Activated gamma-delta T cell (primary cell): ENCODE measurements around the gene INPP5B.
"Not testable (repeated sequence)": the region's sequence is repeated elsewhere in the genome, so short reads cannot be mapped to it uniquely, and the experiment has no call there.

Experiments used
- DNase-seq: peaks from one replicate; lab custom pipeline; 2025; lab: John Stamatoyannopoulos, UW

The INPP5B gene

GRCh38 chr1:37914719-37915475 is 32.0 kb downstream of the INPP5B start:
- no peak for DNase-seq

GRCh38 chr1:37911478-37911877 is 35.4 kb downstream of the INPP5B start:
- DNase-seq, result not testable (repeated sequence)

- DNase-seq, result not testable (repeated sequence)
Observed at GRCh38 chr1:37910886-37911285, 36.0 kb downstream of the INPP5B start.

DNA sequence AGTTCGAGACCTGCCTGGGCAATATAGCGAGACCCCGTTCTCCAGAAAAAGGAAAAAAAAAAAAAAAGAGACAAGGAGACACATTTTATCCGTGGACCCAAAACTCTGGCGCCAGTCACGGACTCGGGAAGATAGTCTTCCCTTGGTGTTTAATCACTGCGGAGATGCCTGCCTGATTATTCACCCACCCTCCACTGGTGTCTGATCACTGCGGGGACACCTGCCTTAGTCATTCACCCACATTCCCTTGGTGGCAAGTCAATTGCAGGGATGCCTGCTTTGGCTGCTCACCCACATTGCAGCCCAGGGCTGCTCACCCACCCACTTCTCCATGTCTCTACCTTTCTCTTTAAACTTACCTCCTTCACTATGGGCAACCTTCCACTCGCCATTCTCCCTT is 38.3 kb downstream of the INPP5B start:
- not testable (repeated sequence) for DNase-seq

DNA sequence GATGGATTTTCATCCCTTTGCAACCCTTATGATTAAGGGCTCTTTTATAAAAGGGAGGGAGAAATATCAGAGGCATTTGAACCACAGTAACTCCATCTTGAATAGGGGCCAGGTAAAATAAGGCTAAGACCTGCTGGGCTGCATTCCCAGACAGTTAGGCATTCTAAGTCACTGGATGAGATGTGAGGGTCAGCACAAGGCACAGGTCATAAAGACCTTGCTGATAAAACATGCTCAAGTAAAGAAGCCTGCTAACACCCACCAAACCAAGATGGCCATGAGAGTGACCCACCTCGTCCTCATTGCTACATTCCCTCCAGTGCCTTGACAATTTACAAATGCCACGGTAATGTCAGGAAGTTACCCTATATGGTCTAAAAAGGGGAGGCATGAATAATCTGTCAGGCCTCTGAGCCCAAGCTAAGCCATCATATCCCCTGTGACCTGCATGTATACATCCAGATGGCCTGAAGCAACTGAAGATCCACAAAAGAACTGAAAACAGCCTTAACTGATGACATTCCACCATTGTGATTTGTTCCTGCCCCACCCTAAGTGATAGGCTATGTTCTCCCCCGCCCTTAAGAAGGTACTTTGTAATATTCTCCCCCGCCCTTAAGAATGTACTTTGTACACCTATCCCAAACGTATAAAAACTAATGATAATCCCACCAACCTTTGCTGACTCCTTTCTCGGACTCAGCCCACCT is 39.3 kb downstream of the INPP5B start:
- DNase-seq, result not testable (repeated sequence)

DNA sequence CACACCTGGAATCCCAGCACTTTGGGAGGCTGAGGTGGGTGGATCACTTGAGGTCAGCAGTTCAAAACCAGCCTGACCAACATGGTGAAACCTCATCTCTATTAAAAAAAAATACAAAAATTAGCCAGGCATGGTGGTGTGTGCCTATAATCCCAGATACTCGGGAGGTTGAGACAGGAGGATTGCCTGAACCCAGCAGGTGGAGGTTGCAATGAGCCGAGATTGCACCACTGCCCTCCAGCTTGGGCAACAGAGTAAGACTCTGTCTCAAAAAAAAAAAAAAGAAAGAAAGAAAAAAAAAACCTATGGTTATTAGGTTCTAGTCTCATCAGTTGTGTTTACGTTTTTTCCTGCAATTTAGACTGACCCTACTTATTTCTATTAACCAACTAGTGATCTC is 40.3 kb downstream of the INPP5B start:
- not testable (repeated sequence) for DNase-seq

DNA sequence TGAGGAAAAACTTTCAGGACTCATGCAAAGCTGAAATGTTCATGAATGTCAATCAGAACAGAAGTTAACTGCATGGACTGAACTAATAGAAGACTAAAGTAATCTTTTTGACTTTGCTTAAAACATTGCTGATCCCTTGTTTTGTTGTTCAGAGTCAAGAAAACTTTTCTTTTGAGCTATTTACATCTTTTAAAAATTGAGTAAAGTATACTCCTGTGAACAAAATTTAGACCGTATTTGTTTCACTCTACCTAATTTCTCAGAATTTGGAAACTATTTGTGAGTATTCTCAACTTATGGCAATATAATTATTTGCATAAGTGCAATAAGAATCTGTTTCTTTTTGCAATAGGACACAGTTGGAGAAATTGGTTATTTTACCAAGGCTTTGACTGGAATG is 41.1 kb downstream of the INPP5B start:
- no peak for DNase-seq

- not testable (repeated sequence) for DNase-seq
Observed at GRCh38 chr1:37903921-37904320, 42.9 kb downstream of the INPP5B start.

DNA sequence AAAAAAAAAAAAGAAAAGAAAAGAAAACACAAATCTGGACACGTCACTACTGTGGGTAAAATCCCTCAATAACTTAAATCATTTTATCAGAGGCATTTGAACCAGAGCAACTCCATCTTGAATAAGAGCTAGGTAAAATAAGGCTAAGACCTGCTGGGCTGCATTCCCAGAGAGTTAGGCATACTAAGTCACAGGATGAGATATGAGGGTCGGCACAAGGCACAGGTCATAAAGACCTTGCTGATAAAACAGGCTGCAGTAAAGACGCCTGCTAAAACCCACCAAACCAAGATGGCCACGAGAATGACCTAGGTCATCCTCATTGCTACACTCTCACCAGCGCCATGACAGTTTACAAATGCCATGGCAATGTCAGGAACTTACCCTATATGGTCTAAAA is 43.9 kb downstream of the INPP5B start:
- no peak for DNase-seq

- no peak for DNase-seq
Observed at GRCh38 chr1:37901893-37902225, 45.0 kb downstream of the INPP5B start.

- DNase-seq, result no peak
Observed at GRCh38 chr1:37901191-37901892, 45.5 kb downstream of the INPP5B start.

GRCh38 chr1:37897563-37897962 is 49.3 kb downstream of the INPP5B start:
- not testable (repeated sequence) for DNase-seq

DNA sequence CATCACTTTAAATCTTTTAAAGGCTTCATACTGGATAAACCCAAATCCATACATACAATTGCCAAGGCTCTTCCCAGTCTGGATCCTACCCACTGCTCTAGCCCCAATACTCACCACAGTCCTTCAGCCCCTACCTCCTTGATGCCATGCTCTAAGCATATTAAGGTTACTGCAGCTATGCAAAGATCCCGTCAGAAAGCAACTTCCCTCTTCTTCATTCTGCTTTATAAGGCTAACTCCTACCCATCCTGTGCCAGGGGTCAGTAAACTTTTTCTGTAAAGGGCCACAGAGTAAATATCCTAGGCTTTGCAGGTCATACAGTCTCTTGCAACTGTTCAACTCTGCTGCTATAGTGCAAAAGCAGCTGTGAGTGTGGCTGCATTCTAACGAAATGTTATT is 53.2 kb downstream of the INPP5B start:
- no peak for DNase-seq

- no peak for DNase-seq
Observed at GRCh38 chr1:37892151-37893047, 54.5 kb downstream of the INPP5B start.

GRCh38 chr1:37890378-37891014 is 56.4 kb downstream of the INPP5B start:
- no peak for DNase-seq

DNA sequence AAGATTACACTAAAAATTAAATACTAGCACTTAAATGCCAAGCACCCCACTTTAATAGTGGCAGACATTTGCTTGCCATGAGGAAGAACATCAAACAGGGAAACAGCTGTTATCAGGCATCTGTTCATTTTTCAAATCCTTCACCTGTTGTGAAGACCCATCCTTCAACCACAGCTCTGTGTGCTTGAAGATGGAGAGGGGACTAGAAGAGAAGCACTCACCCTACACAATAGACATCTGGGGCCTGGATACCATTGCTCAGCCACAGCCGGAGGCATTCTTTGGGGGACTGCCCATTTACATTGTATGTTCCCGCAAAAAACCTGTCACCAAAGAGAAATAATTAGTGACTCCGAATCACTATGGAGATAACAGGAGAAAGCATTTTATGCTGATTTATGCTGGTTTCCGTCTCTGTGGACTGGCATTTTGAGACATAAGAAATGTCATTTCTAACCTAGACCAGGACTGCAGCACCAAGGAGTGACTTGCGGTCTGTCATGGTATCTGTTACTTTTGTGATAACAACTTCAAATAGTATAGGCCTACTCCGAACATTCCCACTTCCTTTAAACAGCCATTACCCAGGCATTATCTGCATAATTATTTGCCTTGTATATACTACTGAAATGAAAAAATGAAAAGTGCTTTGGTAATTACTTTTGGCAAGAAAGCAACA is 58.7 kb downstream of the INPP5B start:
- no peak for DNase-seq

GRCh38 chr1:37884145-37884544 is 62.7 kb downstream of the INPP5B start:
- no peak for DNase-seq

- no peak for DNase-seq
Observed at GRCh38 chr1:37883671-37884070, 63.2 kb downstream of the INPP5B start.

- DNase-seq, result no peak
Observed at GRCh38 chr1:37879865-37880264, 67.0 kb downstream of the INPP5B start.

- no peak for DNase-seq
Observed at GRCh38 chr1:37878071-37878470, 68.8 kb downstream of the INPP5B start.

- DNase-seq, result no peak
Observed at GRCh38 chr1:37875833-37876232, 71.0 kb downstream of the INPP5B start.
